ENCODE data around the gene RTF2.

The RTF2 gene, protein sequence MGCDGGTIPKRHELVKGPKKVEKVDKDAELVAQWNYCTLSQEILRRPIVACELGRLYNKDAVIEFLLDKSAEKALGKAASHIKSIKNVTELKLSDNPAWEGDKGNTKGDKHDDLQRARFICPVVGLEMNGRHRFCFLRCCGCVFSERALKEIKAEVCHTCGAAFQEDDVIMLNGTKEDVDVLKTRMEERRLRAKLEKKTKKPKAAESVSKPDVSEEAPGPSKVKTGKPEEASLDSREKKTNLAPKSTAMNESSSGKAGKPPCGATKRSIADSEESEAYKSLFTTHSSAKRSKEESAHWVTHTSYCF

GRCh38 chr20:56468316-56469076, at the start of gene RTF2:
TSS of gene RTF2 (plus strand) at chr20:56468627. CDS start at chr20:56468698, 71 bp downstream.
- peak; percentile 95 for DNase-seq

DNA sequence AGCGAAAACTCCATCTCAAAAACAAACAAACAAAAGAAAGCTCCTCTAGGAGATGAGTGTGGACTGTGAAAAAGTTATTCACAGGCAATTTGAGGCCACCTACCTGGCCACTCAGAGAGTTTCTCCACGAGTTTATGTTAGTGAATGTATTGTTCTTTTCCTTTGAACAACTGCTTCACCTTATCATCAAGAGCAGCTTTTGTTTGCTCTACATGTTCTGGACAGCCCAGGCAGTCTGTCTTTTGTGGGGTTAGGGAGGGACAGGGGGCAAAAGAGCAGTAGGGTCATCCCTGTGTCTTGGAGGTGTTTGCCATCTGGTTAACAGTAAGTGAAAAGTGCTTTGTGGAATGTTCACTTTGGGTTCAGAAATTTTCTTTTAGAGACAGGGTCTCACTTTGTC, 48.4 kb upstream of the RTF2 start:
- no peak for DNase-seq

DNA sequence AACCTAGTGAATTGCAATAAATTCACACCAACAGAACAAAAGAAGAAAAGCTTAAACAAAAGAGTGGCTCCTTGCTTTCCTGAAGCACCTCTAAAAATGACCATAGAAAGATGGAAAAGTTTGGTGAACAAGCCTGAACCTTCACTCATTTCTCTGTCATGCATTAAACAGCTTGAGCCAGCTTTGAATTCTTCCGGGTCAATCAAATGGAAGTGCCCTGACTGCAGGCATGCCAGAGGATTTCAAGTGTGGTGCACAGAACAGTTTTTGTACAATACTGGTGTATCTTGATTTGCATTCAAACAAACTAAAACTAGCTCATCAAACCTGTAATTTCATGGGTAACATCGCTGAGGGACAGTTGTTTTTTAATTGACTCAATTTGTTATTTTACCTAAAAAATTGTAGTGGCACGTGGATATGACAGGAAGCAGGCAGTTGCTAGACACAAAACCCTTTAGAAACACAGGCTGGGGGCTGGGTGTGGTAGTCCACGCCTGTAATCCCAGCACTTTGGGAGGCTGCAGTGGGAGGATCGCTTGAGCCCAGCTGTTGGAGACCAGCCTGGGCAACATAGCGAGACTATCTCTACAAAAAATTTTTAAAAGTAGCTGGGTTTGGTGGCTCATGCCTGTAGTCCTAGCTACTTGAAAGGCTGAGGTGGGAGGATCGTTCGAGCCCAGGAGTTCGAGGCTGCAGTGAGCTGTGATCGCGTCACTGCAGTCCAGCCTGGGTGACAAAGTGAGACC, 47.3 kb upstream of the RTF2 start:
- DNase-seq: no peak

DNA sequence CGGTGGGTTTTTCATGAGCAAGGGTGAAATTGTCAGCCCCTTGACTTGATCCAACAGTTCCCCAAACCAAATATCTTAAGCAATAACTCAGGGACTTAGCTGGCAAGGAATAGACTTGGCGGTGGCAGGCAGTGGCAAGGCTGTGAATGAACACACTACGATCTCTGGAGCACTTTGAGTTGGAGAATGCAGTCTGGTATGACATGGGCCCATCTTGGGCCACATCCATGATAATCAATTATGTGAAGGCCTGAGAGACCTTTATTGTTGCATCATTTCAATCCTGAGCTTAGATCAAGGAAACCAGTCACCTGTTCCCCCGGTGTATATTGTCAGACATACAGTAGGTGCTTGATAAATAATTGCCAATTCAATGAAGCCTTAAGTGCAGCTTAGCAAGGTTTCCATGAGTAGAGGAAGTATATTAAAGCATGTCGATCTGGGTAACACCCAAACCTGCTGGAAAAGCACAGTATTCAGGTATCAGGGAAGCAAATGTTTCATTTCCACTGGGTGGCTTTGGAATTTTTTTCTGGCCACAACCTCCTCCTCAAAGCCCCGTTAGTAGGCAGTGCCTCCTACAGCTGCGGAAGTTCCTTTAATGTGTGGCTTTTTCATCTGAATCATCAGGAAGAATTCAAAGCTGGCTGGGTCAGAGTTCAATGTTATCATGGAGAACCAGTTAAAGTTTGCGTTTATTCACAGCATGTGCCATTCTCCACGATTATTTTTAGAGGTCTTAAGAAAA, 46.2 kb upstream of the RTF2 start:
- no peak for DNase-seq

- no peak for DNase-seq
Measured at GRCh38 chr20:56422824-56423189, 45.6 kb upstream of the RTF2 start.

DNA sequence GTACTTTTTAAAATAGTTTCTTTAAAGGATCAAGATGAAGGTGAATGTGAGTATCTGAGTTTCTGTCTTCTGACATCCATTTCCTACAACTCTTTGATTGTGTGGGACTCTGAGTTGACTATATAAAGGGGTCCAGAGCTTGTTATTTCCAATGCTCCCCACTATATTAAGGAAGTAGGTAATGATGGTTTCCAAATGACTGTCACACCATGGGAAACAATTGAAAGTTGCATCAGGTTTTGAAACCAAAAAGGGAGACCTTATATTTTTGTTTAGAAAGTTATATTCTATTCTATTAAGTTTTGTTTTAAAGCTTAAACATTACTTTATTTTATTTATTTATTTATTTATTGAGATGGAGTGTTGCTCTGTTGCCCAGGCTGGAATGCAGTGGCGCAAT, 45.2 kb upstream of the RTF2 start:
- DNase-seq: no peak

DNA sequence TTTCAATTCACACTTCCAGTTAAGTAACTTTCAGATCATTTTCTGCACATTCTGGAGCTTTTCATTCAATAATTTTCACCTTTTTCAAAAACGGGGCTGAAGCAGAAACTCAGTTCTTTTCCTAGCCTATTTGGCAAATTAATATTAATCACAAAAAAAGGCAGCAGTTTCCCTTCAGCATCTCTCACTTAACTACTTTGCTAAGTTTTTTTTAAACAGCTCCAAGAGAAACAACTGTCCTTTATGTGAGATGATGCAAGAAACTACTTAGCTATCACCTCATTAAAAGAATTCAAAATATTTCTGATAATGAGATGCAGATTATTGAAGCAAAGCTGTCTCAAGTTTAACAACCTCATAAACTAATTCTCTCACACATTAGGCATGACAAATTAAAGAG, 44.5 kb upstream of the RTF2 start:
- DNase-seq: no peak

DNA sequence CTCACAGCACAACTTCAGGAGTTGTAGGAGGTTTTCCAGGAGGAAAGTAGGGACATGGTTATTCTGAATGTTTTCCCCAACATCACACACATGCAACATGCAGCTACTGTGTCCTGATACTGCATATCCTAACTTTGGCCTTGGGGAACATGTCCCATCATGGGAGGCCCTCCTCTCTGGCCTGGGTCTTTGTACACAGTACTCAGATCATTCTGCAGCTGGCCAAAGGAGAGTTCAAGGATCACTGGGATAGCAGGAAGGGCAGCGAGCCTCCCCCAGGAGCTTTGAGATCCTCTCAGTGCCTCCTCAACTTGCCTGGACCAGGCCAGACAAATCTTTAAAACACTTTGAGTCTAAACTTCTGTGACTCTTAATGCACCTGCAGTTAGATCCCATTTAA, 43.5 kb upstream of the RTF2 start:
- no peak for DNase-seq

DNA sequence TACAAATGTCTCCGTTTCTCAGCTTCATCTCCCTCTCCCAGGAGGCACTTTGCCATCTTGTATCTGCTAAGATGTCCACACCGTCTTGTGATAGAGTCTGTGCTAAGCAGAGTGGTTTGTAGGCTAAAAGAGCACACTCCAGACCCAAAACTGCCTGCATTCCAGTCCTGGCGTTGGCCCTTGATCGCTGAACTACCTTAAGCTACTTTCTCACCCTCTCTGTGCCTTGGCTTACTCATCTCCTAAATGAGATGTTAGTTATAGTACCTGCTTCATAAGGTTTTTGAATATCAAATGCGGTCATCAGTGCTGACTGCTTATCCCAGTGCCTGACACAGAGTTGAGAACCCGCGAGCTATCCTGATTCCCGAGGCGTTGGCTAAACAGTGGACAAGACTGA, 42.4 kb upstream of the RTF2 start:
- no peak for DNase-seq

GRCh38 chr20:56426926-56427325, 41.5 kb upstream of the RTF2 start:
- DNase-seq: no peak

DNA sequence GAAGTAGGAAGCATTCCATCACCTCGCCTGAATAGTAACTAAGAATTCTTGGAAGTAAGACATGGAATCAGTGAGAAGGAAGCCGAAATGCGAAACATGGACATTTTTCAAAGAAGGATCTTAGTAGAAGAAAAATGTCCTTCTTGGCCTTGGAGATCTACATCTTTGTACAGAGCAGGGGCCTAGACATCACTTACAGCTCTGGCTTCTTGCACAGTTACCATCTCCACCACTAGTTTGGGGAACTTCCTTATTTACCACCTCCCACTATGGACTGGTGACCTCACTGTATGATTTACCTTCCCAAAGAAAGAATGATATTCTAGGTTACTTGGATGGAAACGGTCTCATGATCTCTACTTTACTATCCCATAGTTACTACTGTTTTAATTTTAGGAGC, 40.6 kb upstream of the RTF2 start:
- no peak for DNase-seq

DNA sequence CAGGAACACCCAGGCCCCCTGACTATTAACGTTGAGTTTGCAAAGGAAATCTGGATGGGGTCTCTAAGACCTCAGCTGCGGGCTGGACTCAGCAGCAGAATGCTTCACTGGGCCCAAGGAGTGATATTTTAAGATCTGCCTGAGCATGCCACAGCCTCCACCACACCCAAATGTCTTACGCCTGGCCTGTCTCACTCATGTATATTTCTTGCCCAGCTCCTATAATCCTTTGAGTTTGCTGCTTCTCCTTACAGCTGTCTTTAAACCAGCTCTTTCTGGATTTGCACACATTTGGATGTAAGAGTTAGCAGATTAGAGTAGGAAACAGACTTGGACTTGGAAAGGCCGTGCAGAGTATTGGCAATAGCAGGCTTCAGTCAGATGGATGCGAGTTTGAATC, 40.0 kb upstream of the RTF2 start:
- no peak for DNase-seq

GRCh38 chr20:56428881-56429280, 39.5 kb upstream of the RTF2 start:
- no peak for DNase-seq

DNA sequence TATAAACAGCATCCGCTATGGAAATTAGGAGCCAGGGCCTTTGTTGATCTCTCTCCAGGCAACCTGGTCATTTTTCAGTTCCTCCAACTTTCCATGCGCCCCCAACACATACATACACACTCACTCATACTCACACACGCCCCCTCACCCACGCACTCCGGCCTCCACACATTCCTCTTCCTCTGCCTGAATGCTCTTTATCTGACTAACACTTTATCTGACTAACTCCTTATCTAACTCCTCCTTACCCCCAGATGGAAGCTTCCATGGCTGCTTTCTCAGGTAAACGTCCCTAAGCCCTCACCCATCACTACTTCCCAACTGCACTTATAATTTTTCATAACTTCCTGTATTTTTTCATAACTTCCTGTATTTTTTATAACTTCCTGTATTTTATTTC, 38.9 kb upstream of the RTF2 start:
- peak; percentile 58 for DNase-seq

DNA sequence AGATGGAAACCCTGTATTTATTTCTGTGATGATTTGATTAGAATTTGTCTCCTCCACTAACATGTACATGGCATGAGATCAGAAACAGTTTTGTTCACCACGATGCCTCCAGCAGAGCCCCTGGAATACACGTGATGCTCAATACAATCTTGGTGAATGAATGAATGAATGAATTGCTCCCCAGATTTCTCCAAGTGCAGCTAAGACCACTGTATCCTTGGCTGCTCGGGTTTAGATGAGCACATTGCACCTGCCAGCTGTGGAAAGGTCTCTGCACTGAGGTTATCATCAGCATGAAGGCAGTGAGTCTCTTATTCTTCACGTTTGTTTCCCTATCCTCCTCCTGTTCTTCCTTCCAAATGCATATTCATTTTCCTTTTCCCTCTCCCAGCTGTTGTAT, 38.5 kb upstream of the RTF2 start:
- DNase-seq: no peak

DNA sequence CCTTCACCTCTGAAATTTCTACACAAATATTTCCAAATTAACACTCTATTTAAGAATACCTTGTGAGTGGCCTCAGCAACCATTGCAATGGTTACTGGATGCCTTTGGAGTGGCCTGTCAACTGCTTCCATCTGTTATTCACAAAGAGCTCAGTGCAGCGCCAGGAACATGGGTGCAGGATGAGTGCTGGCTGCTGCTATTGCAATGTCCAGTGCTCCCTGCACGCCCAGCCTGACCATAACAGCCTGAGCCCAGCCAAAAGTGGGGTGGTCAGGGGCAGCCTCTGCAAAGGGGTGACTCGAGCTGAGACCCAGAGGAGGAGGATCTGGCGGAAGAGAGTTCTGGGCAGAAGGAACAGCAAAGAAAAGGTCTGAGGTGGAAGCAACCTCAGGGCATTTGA, 38.0 kb upstream of the RTF2 start:
- DNase-seq: no peak

DNA sequence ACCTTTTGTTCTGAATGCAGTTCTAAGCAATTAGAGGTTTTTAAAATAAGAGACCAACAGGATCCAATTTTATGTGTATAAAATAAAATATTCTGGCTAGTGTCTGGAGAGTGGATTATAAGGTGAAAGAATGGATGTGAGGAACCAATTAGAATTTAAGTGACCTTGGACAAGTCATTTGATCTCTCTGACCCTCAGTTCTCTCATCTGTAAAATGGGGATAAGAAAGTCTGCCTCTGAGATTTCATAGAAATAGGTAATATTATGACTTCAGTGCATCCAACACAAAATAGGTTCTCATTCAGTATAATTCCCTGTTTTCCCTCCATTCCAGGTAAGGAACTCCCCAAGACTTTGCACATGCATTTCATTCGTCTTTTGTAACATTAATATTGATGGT, 37.5 kb upstream of the RTF2 start:
- DNase-seq: no peak

DNA sequence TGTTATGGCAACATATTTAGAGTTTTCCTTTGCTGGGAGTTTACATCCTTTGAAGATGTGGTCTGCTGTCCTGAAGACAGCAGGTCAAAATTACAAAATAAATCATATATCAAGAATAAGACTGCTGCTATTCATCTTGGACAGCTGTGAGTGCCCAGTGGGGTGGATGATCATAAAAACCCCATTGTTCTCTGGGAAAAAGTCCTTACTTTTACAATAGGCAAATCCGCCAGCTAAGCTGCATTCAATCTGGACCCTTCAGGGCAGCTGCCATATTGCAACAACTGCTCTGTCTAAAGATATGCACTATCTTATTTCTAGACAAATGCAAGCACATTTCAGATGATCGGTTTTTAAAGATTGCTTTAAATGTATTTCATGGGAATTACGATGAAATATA, 37.0 kb upstream of the RTF2 start:
- no peak for DNase-seq

DNA sequence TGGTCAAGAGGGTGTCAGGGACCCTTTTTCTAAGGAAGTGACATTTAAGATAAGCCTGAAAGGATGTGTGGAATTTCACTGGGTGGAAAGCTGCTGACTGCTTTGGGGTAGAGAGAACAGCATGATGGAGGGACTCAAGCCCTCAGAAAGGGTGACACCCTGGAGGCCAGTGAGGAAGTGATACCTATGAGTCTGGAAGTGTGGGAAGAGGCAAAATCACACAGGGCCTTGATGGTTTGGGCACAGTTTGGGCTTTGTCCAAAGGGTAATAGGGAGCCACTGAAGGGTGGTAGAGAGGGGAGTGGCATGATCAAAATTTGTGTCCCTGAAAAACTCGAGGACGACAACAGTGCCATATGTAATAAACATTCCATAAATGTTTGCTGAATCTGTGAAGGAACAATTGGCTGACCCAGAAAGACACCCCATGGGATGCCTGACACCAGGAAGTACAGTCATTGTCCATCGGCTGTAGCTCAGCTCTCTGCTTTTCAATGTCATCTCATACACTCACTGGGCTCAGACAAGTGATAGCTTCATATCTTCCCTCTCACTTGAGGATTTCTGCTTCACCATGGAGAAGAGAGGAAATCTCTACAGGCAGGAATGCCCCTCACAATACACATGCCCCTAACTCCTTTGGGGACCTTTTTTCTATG, 35.1 kb upstream of the RTF2 start:
- DNase-seq: no peak

- DNase-seq: no peak
Measured at GRCh38 chr20:56433880-56434255, 34.6 kb upstream of the RTF2 start.

DNA sequence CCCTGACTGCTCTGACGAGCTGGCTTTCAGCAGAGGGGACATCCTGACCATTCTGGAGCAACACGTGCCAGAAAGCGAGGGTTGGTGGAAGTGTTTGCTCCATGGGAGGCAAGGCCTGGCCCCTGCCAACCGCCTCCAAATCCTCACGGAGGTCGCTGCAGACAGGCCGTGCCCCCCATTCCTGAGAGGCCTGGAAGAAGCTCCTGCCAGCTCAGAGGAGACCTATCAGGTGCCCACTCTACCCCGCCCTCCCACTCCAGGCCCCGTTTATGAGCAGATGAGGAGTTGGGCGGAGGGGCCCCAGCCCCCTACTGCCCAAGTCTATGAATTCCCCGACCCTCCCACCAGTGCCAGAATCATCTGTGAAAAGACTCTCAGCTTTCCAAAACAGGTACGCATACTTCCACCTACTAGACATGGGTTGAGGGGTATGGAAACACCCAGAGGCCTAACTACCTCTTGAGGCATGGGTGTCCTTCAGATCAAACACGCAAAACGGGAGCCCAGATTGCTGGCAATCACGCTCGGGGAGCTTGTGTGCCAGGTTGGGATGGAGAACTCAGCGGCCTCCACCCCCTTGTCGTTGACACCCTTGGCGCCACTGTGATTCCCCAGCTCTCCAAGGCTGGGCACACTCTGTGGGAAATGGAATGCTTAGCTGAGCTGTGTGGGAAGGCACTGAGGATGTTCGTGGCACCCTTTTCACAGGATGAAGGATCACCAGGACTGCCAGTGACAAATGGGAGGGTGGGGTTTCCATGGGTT, 31.0 kb upstream of the RTF2 start:
- no peak for DNase-seq

GRCh38 chr20:56438284-56438683, 30.1 kb upstream of the RTF2 start:
- DNase-seq: no peak

Data from activated T-cell treated with anti-CD3 and anti-CD28 coated beads for 4 hours (primary cell).